HepG2 (cell line): Measurements from ENCODE around the gene ACOT8. TPM values are rescaled to one million over a fixed set of nuclear protein-coding genes. Genes with fewer than 3 reads are reported as not detected.

ENCODE experiments used
- AFF4 ChIP-seq: sonication (generic); formaldehyde crosslinking; IDR thresholded peaks from 2 replicates; pipeline ENCODE4 v1.4.0; 2020; ENCODE audit warnings: missing genetic modification reagents
- ARID2 ChIP-seq: sonication (generic); formaldehyde crosslinking; IDR thresholded peaks from 2 replicates; pipeline ENCODE4 v1.8.1; 2022; ENCODE audit warnings: mild to moderate bottlenecking, missing genetic modification reagents, borderline replicate concordance
- CEBPG ChIP-seq: IDR thresholded peaks from 2 replicates; pipeline ENCODE4 v1.6.1; 2016
- FLYWCH1 ChIP-seq: sonication (generic); formaldehyde crosslinking; IDR thresholded peaks from 2 replicates; pipeline ENCODE4 v1.8.1; 2023; ENCODE audit warnings: mild to moderate bottlenecking, missing genetic modification reagents
- KLF11 ChIP-seq: IDR thresholded peaks from 2 replicates; pipeline ENCODE4 v1.6.1; 2016; ENCODE audit warnings: missing compliant biosample characterization
- KLF9 ChIP-seq: IDR thresholded peaks from 2 replicates; pipeline ENCODE4 v1.6.1; 2016; ENCODE audit warnings: low read depth
- NR2F1 ChIP-seq, 2 experiments: fragments of 450-650 bp in 1 of 2; formaldehyde crosslinking in 1 of 2; IDR thresholded peaks; 2 replicates each; pipeline versions ENCODE4 v1.5.0 to v1.6.1; 2016 to 2020; ENCODE audit warnings: mild to moderate bottlenecking in 1 of 2, missing compliant biosample characterization in 1 of 2, missing genetic modification reagents in 1 of 2, moderate library complexity in 1 of 2
- PHF20 ChIP-seq: sonication (generic); formaldehyde crosslinking; IDR thresholded peaks from 2 replicates; pipeline ENCODE4 v1.5.0; 2020; ENCODE audit warnings: mild to moderate bottlenecking, missing genetic modification reagents
- YEATS4 ChIP-seq: sonication (generic); formaldehyde crosslinking; IDR thresholded peaks from 2 replicates; pipeline ENCODE4 v1.4.0; 2020; ENCODE audit warnings: missing genetic modification reagents, borderline replicate concordance
- ZMYM4 ChIP-seq: sonication (generic); formaldehyde crosslinking; IDR thresholded peaks from 2 replicates; pipeline ENCODE4 v1.8.1; 2023; ENCODE audit warnings: mild to moderate bottlenecking, missing genetic modification reagents
- ZNF160 ChIP-seq: sonication (generic); formaldehyde crosslinking; IDR thresholded peaks from 2 replicates; pipeline ENCODE4 v1.8.0; 2022; ENCODE audit warnings: mild to moderate bottlenecking, inconsistent platforms, missing genetic modification reagents
- ZNF367 ChIP-seq: sonication (generic); formaldehyde crosslinking; IDR thresholded peaks from 2 replicates; pipeline ENCODE4 v1.4.0; 2020; ENCODE audit warnings: missing genetic modification reagents, borderline replicate concordance
- ZNF446 ChIP-seq: sonication (generic); formaldehyde crosslinking; IDR thresholded peaks from 2 replicates; pipeline ENCODE4 v1.5.0; 2020; ENCODE audit warnings: mild to moderate bottlenecking, missing genetic modification reagents
- ZNF510 ChIP-seq: sonication (generic); formaldehyde crosslinking; IDR thresholded peaks from 2 replicates; pipeline ENCODE4 v1.4.0; 2020; ENCODE audit warnings: low read depth, mild to moderate bottlenecking, missing genetic modification reagents
- ZNF652 ChIP-seq: IDR thresholded peaks from 2 replicates; pipeline ENCODE4 v1.6.1; 2016; ENCODE audit warnings: low read depth, borderline replicate concordance
- ZNF75D ChIP-seq: sonication (generic); formaldehyde crosslinking; IDR thresholded peaks from 2 replicates; pipeline ENCODE4 v1.8.1; 2023; ENCODE audit warnings: missing genetic modification reagents, mild to moderate bottlenecking, borderline replicate concordance
- polyA plus RNA-seq, 8 experiments: library from polyadenylated mRNA; depleted of rRNA in 3 of 8; stranded (reverse) in 7 of 8; unstranded in 1 of 8; fragments of >200 nt; fragmentation: Illumina TruSeq in 4 of 8; extraction: Trizol in 4 of 8; gene quantifications; 2 replicates each; pipeline versions ENCODE4 v1.2.1 to v1.2.3, GENCODE V29; 2011 to 2016; ENCODE audit warnings: low read depth in 4 of 8, missing spikeins in 1 of 8, mixed read lengths in 1 of 8; ENCODE audit not compliant: insufficient read depth in 1 of 8
- total RNA-seq, 5 experiments: library from RNA; depleted of rRNA; stranded (reverse); fragments of >200 nt; fragmentation: Illumina TruSeq; extraction: Trizol; gene quantifications; 2 replicates each; pipeline ENCODE4 v1.2.3, GENCODE V29; 2016; ENCODE audit warnings: low read depth in 1 of 5
- TF ChIP-seq, protein P1 (sequence below): sonication (generic); formaldehyde crosslinking; IDR thresholded peaks from 2 replicates; pipeline ENCODE4 v1.5.0; 2020; ENCODE audit warnings: mild to moderate bottlenecking, missing genetic modification reagents, borderline replicate concordance
- TF ChIP-seq, protein P2 (sequence below): sonication (generic); formaldehyde crosslinking; IDR thresholded peaks from 2 replicates; pipeline ENCODE4 v1.4.0; 2020; ENCODE audit warnings: mild to moderate bottlenecking, missing genetic modification reagents

Gene ACOT8
- total and polyA plus RNA-seq, 2 of the 13 experiments (the other 11 are each of a cell fraction or from before 2014, with no cell fraction given) = 31.4 to 45.5 TPM

GRCh38 chr20:45833030-45833882 is 23.9 kb downstream of the ACOT8 start, which contains the start of gene SNX21 (continued):
- TF ChIP-seq ZNF510 (CRISPR knock-in tag) = peak; percentile 79; the same call in 1 of the 2 replicates
- TF ChIP-seq ZNF160 (CRISPR knock-in tag) = no peak; the same call in 1 of the 2 replicates
- TF ChIP-seq ARID2 (CRISPR knock-in tag) = peak; percentile 31; the same call in 1 of the 2 replicates
- peak; percentile 95 for TF ChIP-seq YEATS4 (CRISPR knock-in tag)
- peak; percentile 81 for TF ChIP-seq ZMYM4 (CRISPR knock-in tag)
- 0 out of 2 replicates have a peak, but pooled peaks have one; percentile 59 for TF ChIP-seq KLF11
- TF ChIP-seq ZNF446 (CRISPR knock-in tag) = peak; percentile 77; the same call in 1 of the 2 replicates
- peak; percentile 77 for TF ChIP-seq PHF20 (CRISPR knock-in tag)
- TF ChIP-seq ZNF367 = no peak
- no peak for TF ChIP-seq ZNF75D (CRISPR knock-in tag)
- TF ChIP-seq KLF9 (CRISPR knock-in tag) = 0 out of 2 replicates have a peak, but pooled peaks have one; percentile 23
- TF ChIP-seq ZNF652 (CRISPR knock-in tag) = no peak
- TF ChIP-seq AFF4 (CRISPR knock-in tag) = 0 out of 2 replicates have a peak, but pooled peaks have one; percentile 8
- peak in 1 of 2 experiments; percentile 40; a peak in 2 of 4 replicates for TF ChIP-seq NR2F1 (CRISPR knock-in tag; IDR thresholded peaks at IDR 0.05)
- TF ChIP-seq, protein P1, sequence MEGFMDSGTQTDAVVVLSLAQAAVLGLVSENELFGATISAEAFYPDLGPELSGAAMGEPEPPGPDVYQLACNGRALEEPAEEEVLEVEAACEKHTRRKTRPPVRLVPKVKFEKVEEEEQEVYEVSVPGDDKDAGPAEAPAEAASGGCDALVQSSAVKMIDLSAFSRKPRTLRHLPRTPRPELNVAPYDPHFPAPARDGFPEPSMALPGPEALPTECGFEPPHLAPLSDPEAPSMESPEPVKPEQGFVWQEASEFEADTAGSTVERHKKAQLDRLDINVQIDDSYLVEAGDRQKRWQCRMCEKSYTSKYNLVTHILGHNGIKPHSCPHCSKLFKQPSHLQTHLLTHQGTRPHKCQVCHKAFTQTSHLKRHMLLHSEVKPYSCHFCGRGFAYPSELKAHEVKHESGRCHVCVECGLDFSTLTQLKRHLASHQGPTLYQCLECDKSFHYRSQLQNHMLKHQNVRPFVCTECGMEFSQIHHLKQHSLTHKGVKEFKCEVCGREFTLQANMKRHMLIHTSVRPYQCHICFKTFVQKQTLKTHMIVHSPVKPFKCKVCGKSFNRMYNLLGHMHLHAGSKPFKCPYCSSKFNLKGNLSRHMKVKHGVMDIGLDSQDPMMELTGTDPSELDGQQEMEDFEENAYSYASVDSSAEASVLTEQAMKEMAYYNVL (CRISPR knock-in tag) = peak; percentile 84; the same call in 1 of the 2 replicates
- TF ChIP-seq, protein P2, sequence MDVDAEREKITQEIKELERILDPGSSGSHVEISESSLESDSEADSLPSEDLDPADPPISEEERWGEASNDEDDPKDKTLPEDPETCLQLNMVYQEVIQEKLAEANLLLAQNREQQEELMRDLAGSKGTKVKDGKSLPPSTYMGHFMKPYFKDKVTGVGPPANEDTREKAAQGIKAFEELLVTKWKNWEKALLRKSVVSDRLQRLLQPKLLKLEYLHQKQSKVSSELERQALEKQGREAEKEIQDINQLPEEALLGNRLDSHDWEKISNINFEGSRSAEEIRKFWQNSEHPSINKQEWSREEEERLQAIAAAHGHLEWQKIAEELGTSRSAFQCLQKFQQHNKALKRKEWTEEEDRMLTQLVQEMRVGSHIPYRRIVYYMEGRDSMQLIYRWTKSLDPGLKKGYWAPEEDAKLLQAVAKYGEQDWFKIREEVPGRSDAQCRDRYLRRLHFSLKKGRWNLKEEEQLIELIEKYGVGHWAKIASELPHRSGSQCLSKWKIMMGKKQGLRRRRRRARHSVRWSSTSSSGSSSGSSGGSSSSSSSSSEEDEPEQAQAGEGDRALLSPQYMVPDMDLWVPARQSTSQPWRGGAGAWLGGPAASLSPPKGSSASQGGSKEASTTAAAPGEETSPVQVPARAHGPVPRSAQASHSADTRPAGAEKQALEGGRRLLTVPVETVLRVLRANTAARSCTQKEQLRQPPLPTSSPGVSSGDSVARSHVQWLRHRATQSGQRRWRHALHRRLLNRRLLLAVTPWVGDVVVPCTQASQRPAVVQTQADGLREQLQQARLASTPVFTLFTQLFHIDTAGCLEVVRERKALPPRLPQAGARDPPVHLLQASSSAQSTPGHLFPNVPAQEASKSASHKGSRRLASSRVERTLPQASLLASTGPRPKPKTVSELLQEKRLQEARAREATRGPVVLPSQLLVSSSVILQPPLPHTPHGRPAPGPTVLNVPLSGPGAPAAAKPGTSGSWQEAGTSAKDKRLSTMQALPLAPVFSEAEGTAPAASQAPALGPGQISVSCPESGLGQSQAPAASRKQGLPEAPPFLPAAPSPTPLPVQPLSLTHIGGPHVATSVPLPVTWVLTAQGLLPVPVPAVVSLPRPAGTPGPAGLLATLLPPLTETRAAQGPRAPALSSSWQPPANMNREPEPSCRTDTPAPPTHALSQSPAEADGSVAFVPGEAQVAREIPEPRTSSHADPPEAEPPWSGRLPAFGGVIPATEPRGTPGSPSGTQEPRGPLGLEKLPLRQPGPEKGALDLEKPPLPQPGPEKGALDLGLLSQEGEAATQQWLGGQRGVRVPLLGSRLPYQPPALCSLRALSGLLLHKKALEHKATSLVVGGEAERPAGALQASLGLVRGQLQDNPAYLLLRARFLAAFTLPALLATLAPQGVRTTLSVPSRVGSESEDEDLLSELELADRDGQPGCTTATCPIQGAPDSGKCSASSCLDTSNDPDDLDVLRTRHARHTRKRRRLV = peak; percentile 61; the same call in 1 of the 2 replicates
- TF ChIP-seq FLYWCH1 = no peak
- peak; percentile 92 for TF ChIP-seq CEBPG (CRISPR knock-in tag)
